HepG2 (cell line): ENCODE measurements around the gene LPIN3. TPM values are rescaled to one million over a fixed set of nuclear protein-coding genes. Genes with fewer than 3 reads are reported as not detected.

ENCODE experiments used
- CBX5 ChIP-seq: sonication (generic); formaldehyde crosslinking; IDR thresholded peaks from 2 replicates; pipeline ENCODE4 v1.4.0; 2020; ENCODE audit warnings: missing genetic modification reagents, borderline replicate concordance
- ELF3 ChIP-seq: IDR thresholded peaks from 2 replicates; pipeline ENCODE4 v1.6.1; 2016; ENCODE audit warnings: missing genetic modification reagents, missing compliant biosample characterization
- FOSL1 ChIP-seq: sonication (generic); formaldehyde crosslinking; IDR thresholded peaks from 2 replicates; pipeline ENCODE4 v1.9.0; 2021; ENCODE audit warnings: missing genetic modification reagents, borderline replicate concordance
- HDAC2 ChIP-seq: sonication (generic); formaldehyde crosslinking; IDR thresholded peaks from 2 replicates; pipeline ENCODE4 v1.4.0; 2020; ENCODE audit warnings: missing genetic modification reagents
- IRF9 ChIP-seq: sonication (generic); formaldehyde crosslinking; IDR thresholded peaks from 2 replicates; pipeline ENCODE4 v1.8.0; 2022; ENCODE audit warnings: missing genetic modification reagents, mild to moderate bottlenecking, borderline replicate concordance
- MAFG ChIP-seq: sonication (generic); formaldehyde crosslinking; IDR thresholded peaks from 2 replicates; pipeline ENCODE4 v1.5.1; 2020; ENCODE audit warnings: mild to moderate bottlenecking, missing genetic modification reagents
- MBNL3 ChIP-seq: fragments of 250-450 bp; sonication (Bioruptor Pico); conservative IDR thresholded peaks from 2 replicates; pipeline ENCODE4 v1.8.0; 2022; ENCODE audit warnings: mild to moderate bottlenecking, inconsistent platforms
- NCOA1 ChIP-seq: sonication (generic); formaldehyde crosslinking; IDR thresholded peaks from 2 replicates; pipeline ENCODE4 v1.9.0; 2021; ENCODE audit warnings: missing genetic modification reagents
- NR2F6 ChIP-seq, 2 experiments: IDR thresholded peaks; 2 replicates each; pipeline ENCODE4 v1.6.1; 2016; ENCODE audit warnings: antibody characterized with exemption in 1 of 2, mild to moderate bottlenecking in 1 of 2
- PCBP2 ChIP-seq: fragments of 200-400 bp; formaldehyde crosslinking; optimal IDR thresholded peaks from 2 replicates; pipeline ENCODE3; 2018; ENCODE audit warnings: low read length, low read depth; ENCODE audit not compliant: poor library complexity, severe bottlenecking
- PHF5A ChIP-seq: IDR thresholded peaks from one replicate; pipeline ENCODE4 v1.6.1; 2018; ENCODE audit warnings: low read depth, missing genetic modification reagents; ENCODE audit not compliant: unreplicated experiment
- PRMT3 ChIP-seq: sonication (generic); formaldehyde crosslinking; IDR thresholded peaks from 2 replicates; pipeline ENCODE4 v1.8.1; 2022; ENCODE audit warnings: low read depth, mild to moderate bottlenecking, moderate library complexity, missing genetic modification reagents, borderline replicate concordance
- RBAK ChIP-seq: sonication (generic); formaldehyde crosslinking; IDR thresholded peaks from 2 replicates; pipeline ENCODE4 v1.5.1; 2020; ENCODE audit warnings: mild to moderate bottlenecking, missing genetic modification reagents
- RFX1 ChIP-seq: fragments of 450-650 bp; IDR thresholded peaks from 2 replicates; pipeline ENCODE4 v1.6.1; 2017
- SUZ12 ChIP-seq: fragments of 150-350 bp; IDR thresholded peaks from 2 replicates; pipeline ENCODE4 v1.6.1; 2014; ENCODE audit warnings: low read depth, low read length
- THAP9 ChIP-seq: sonication (generic); formaldehyde crosslinking; IDR thresholded peaks from 2 replicates; pipeline ENCODE4; 2020; ENCODE audit warnings: missing genetic modification reagents, mild to moderate bottlenecking, borderline replicate concordance
- ZMYM3 ChIP-seq: sonication (generic); formaldehyde crosslinking; IDR thresholded peaks from 2 replicates; pipeline ENCODE4 v1.5.1; 2020; ENCODE audit warnings: mild to moderate bottlenecking, missing genetic modification reagents
- ZNF282 ChIP-seq: fragments of 450-650 bp; IDR thresholded peaks from 2 replicates; pipeline ENCODE4 v1.6.1; 2018; ENCODE audit not compliant: partially characterized antibody
- ZNF329 ChIP-seq: sonication (generic); formaldehyde crosslinking; IDR thresholded peaks from 2 replicates; pipeline ENCODE4 v1.9.0; 2021; ENCODE audit warnings: low read depth, mild to moderate bottlenecking, missing genetic modification reagents
- ZNF354B ChIP-seq: sonication (generic); formaldehyde crosslinking; IDR thresholded peaks from 2 replicates; pipeline ENCODE4 v1.8.0; 2022; ENCODE audit warnings: mild to moderate bottlenecking, missing genetic modification reagents
- ZNF446 ChIP-seq: sonication (generic); formaldehyde crosslinking; IDR thresholded peaks from 2 replicates; pipeline ENCODE4 v1.5.0; 2020; ENCODE audit warnings: mild to moderate bottlenecking, missing genetic modification reagents
- ZNF615 ChIP-seq: sonication (generic); formaldehyde crosslinking; IDR thresholded peaks from 2 replicates; pipeline ENCODE4 v1.5.0; 2020; ENCODE audit warnings: mild to moderate bottlenecking, missing genetic modification reagents, borderline replicate concordance
- ZNF841 ChIP-seq: sonication (generic); formaldehyde crosslinking; IDR thresholded peaks from 2 replicates; pipeline ENCODE4 v1.8.1; 2023; ENCODE audit warnings: missing genetic modification reagents, borderline replicate concordance
- polyA plus RNA-seq, 8 experiments: library from polyadenylated mRNA; depleted of rRNA in 3 of 8; stranded (reverse) in 7 of 8; unstranded in 1 of 8; fragments of >200 nt; fragmentation: Illumina TruSeq in 4 of 8; extraction: Trizol in 4 of 8; gene quantifications; 2 replicates each; pipeline versions ENCODE4 v1.2.1 to v1.2.3, GENCODE V29; 2011 to 2016; ENCODE audit warnings: low read depth in 4 of 8, missing spikeins in 1 of 8, mixed read lengths in 1 of 8; ENCODE audit not compliant: insufficient read depth in 1 of 8
- total RNA-seq, 5 experiments: library from RNA; depleted of rRNA; stranded (reverse); fragments of >200 nt; fragmentation: Illumina TruSeq; extraction: Trizol; gene quantifications; 2 replicates each; pipeline ENCODE4 v1.2.3, GENCODE V29; 2016; ENCODE audit warnings: low read depth in 1 of 5

Gene LPIN3
- total and polyA plus RNA-seq, 2 of the 13 experiments (the other 11 are each of a cell fraction or from before 2014, with no cell fraction given) = 14.2 to 28.6 TPM

GRCh38 chr20:41329435-41330342 lies 10.9 kb upstream of the LPIN3 start (continued):
- TF ChIP-seq MBNL3 (CRISPR knock-in tag) (no peak), FOSL1 (CRISPR knock-in tag) (peak; percentile 59; the same call in 1 of the 2 replicates), NCOA1 (CRISPR knock-in tag) (no peak), CBX5 (CRISPR knock-in tag) (peak; percentile 63; the same call in 1 of the 2 replicates), SUZ12 (no peak), ZNF354B (no peak; the same call in 1 of the 2 replicates), THAP9 (peak; percentile 78; the same call in 1 of the 2 replicates), PCBP2 (no peak), HDAC2 (CRISPR knock-in tag) (peak; percentile 45; the same call in 1 of the 2 replicates), ZNF446 (CRISPR knock-in tag) (no peak), NR2F6 (IDR thresholded peaks at IDR 0.05) (no peak), NR2F6 (CRISPR knock-in tag; IDR thresholded peaks at IDR 0.05) (peak; percentile 39), PHF5A (CRISPR knock-in tag) (no peak), ZNF282 (no peak), MAFG (no peak), ZNF329 (CRISPR knock-in tag) (no peak), ELF3 (CRISPR knock-in tag) (peak; percentile 57; the same call in 1 of the 2 replicates), ZNF841 (CRISPR knock-in tag) (no peak), RBAK (no peak), ZMYM3 (CRISPR knock-in tag) (no peak), ZNF615 (no peak), RFX1 (no peak), IRF9 (CRISPR knock-in tag) (peak; percentile 75; the same call in 1 of the 2 replicates), PRMT3 (CRISPR knock-in tag) (no peak)
